Stomach (tissue), 4 donors: ENCODE results near the gene DRD1.
"Not testable (repeated sequence)": the region's sequence is repeated elsewhere in the genome, so short reads cannot be mapped to it uniquely, and the experiment has no call there.

Source experiments
- CTCF ChIP-seq, 7 experiments: fragments of 450-650 bp in 4 of 7; fragments of 200-600 bp in 3 of 7; sonication (generic) in 3 of 7; IDR thresholded peaks; one replicate each; pipeline ENCODE4 v1.5.1; 2016 to 2019; ENCODE audit warnings: antibody characterized with exemption in 7 of 7, control low read depth in 2 of 7, mild to moderate bottlenecking in 1 of 7
- POLR2A ChIP-seq, 4 donors: fragments of 450-650 bp; IDR thresholded peaks; one replicate each; pipeline ENCODE4 v1.6.1; 2016; ENCODE audit warnings: antibody characterized with exemption in 4 of 4, control low read depth in 2 of 4, mild to moderate bottlenecking in 1 of 4, moderate library complexity in 1 of 4
- POLR2AphosphoS5 ChIP-seq, 3 donors: sonication (generic); formaldehyde crosslinking; IDR thresholded peaks; one replicate each; pipeline ENCODE4 v1.6.1; 2016; ENCODE audit warnings: antibody characterized with exemption in 3 of 3

DNA sequence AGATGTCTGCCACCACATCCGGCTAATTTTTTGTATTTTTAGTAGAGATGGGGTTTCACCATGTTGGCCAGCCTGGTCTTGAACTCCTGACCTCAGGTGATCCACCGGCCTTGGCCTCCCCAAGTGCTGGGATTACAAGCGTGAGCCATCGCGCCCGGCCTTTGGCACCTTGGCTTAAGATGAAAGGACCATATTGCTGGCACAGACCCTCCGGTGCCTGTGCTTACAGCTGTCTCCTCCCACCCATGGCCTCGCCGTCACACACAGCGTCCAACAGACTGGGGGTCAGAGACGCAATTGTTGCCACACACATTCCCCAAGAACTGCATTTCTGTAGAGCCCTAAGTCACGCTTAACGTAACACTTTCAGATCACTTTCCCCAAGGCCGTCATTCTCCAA, 2.4 kb upstream of the DRD1 start:
- not testable (repeated sequence) for TF ChIP-seq CTCF, POLR2A, POLR2AphosphoS5 (IDR thresholded peaks at IDR 0.05)
